Lower lobe of right lung (tissue), 2 donors: ENCODE results near the gene BBX. TPM values are rescaled to one million over a fixed set of nuclear protein-coding genes. Genes with fewer than 3 reads are reported as not detected.

Experiments used
- ATAC-seq, 2 donors: fragments of 200-7000 bp; cut with Tn5 transposase; one replicate each; pipeline ENCODE4 v1.9.1; 2020 to 2022; ENCODE audit warnings: mild to moderate bottlenecking in 2 of 2, moderate library complexity in 2 of 2
- DNase-seq: peaks from one replicate; pipeline ENCODE4 v3.0.0-alpha.2; 2020
- H3K27ac ChIP-seq: fragments of 200-600 bp; one replicate; pipeline ENCODE4 v1.8.0; 2022
- H3K27me3 ChIP-seq: fragments of 200-600 bp; one replicate; pipeline ENCODE4 v1.8.0; 2022; ENCODE audit warnings: low read depth
- H3K36me3 ChIP-seq: fragments of 200-600 bp; one replicate; pipeline ENCODE4 v1.8.0; 2022; ENCODE audit warnings: mild to moderate bottlenecking
- H3K4me1 ChIP-seq: fragments of 200-600 bp; one replicate; pipeline ENCODE4 v1.8.0; 2022
- H3K4me3 ChIP-seq: fragments of 200-600 bp; one replicate; pipeline ENCODE4 v1.8.0; 2022; ENCODE audit warnings: mild to moderate bottlenecking
- H3K9me3 ChIP-seq: fragments of 200-600 bp; one replicate; pipeline ENCODE4 v1.8.0; 2022
- intact Hi-C: fragments of 100-400 bp; cut with DNase I; formaldehyde crosslinking; loops from one replicate; pipeline ENCODE4 v1.11.0; 2022
- total RNA-seq: library from RNA; stranded (reverse); fragmentation: NEBNext Ultra II Directional; extraction: Animal tissue kit (Norgen Biotek cat#: 25700); gene quantifications from one replicate; pipeline ENCODE4 v1.2.1, GENCODE V29; 2021
- TF ChIP-seq, protein P1 (sequence below): fragments of 200-600 bp; IDR thresholded peaks from one replicate; pipeline ENCODE4 v1.8.0; 2022; ENCODE audit warnings: antibody characterized with exemption, mild to moderate bottlenecking
- donor health status: DM: no; HTN: yes; CAD: no; lungs with severe emphysema.

The BBX gene
- total RNA-seq, 1 donor from 2014 or later = 58.3 TPM

DNA sequence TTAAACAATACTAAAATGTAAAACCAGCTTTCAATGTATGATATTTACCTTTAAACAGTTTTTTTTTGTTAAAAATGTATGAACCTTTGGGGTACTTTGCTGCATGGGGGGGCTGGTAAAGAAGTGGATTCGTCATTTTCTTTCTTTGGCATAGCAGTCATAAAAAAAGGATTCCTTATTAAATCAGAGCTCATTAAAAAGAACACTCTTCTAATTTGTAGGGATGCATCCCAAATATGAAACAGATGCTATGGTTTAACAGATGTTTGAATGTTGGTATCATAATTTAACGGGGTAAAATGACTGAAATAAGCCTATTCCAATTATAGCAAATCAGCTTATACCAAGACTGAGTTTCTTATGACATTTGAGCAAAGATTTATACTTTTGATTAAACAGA lies 234.4 kb downstream of the BBX start:
- TF ChIP-seq, protein P1, sequence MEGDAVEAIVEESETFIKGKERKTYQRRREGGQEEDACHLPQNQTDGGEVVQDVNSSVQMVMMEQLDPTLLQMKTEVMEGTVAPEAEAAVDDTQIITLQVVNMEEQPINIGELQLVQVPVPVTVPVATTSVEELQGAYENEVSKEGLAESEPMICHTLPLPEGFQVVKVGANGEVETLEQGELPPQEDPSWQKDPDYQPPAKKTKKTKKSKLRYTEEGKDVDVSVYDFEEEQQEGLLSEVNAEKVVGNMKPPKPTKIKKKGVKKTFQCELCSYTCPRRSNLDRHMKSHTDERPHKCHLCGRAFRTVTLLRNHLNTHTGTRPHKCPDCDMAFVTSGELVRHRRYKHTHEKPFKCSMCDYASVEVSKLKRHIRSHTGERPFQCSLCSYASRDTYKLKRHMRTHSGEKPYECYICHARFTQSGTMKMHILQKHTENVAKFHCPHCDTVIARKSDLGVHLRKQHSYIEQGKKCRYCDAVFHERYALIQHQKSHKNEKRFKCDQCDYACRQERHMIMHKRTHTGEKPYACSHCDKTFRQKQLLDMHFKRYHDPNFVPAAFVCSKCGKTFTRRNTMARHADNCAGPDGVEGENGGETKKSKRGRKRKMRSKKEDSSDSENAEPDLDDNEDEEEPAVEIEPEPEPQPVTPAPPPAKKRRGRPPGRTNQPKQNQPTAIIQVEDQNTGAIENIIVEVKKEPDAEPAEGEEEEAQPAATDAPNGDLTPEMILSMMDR = no peak
- no peak for ATAC-seq
- no peaks in the 10 kb centered on the region for H3K9me3 ChIP-seq
- H3K36me3 ChIP-seq = peaks cover 20% of the 10 kb centered on the region
- intact Hi-C loops = no loop called here
- H3K27ac ChIP-seq = no peak overlapping the region
- H3K4me3 ChIP-seq = no peak overlapping the region
- no peaks in the 10 kb centered on the region for H3K27me3 ChIP-seq
- no peak for DNase-seq
- H3K4me1 ChIP-seq = no peaks in the 10 kb centered on the region

DNA sequence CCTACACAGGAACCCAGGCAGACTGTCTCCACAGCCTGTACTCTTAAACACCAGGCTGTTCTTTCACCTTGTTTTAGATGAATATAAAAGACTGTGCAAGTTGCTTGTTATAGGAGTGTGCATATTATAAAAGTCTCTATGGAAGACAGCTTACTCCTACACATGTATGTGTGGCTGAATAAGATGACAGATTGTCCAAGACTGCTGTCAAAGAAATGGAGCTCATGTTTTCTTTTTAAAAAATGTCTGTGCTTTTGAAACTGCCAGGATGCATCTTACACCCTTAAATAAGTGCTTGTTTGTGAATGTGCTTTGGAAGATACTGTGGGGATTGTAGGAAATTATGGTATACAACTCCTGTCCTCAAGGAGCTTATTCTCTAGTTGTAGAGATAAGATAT lies 237.4 kb downstream of the BBX start:
- Histone ChIP-seq H3K4me3 (no peak overlapping the region), H3K27me3 (no peaks in the 10 kb centered on the region), H3K27ac (no peak overlapping the region), H3K9me3 (no peaks in the 10 kb centered on the region), H3K36me3 (peaks cover 20% of the 10 kb centered on the region), H3K4me1 (no peaks in the 10 kb centered on the region)
- no peak for DNase-seq
- intact Hi-C loops = no loop called here
- TF ChIP-seq, protein P1 = no peak
- no peak for ATAC-seq

DNA sequence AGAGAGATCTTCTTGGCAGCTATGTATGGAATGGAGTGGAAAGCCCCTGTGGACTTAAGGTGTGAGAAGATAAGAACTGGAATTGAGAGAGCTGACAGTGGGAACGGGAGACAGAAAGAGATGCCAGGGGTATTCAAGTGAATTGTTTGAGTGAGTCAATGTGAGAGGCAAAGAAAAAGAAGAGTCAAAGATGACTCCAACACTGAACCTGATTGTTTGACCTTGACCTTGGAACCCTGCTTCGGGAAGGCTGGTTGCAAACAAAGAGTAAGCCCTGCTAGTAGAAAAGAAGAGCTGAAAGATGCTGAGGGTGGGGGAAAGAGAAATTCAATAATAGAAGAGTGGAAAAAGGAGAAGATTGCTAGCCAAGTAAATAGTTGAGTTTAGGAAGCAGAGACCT lies 238.6 kb downstream of the BBX start:
- TF ChIP-seq, protein P1 = no peak
- DNase-seq = no peak

DNA sequence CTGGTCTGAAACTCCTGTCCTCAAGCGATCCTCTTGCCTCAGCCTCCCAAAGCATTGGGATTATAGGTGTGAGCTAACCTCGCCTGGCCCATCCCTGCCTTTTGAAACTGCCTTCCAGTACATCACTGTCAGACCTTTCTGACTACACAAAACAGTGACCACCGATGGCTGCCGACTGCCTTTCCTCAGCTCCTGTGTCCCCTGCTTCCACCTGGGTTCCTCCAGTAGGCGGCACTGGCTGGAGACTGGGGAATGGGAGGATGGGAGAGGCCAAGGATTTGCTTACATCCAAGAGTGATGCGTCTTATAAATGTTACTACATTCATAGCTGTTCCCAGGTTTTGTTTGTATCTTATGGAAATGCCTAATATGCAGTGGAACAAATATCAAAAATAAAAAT lies 242.8 kb downstream of the BBX start:
- Histone ChIP-seq H3K9me3 (no peaks in the 10 kb centered on the region), H3K4me3 (no peak overlapping the region), H3K36me3 (no peaks in the 10 kb centered on the region), H3K27me3 (no peaks in the 10 kb centered on the region), H3K27ac (no peak overlapping the region), H3K4me1 (no peaks in the 10 kb centered on the region)
- TF ChIP-seq, protein P1 = no peak
- intact Hi-C loops = no loop called here
- no peak for ATAC-seq
- no peak for DNase-seq

More for the DNA sequence above, 238.6 kb downstream of the BBX start:
- H3K4me1 ChIP-seq = no peaks in the 10 kb centered on the region
- H3K36me3 ChIP-seq = peaks cover 12% of the 10 kb centered on the region
- intact Hi-C loops = no loop called here
- no peak for ATAC-seq
- H3K27ac ChIP-seq = no peak overlapping the region
- H3K27me3 ChIP-seq = no peaks in the 10 kb centered on the region
- H3K4me3 ChIP-seq = no peak overlapping the region
- H3K9me3 ChIP-seq = no peaks in the 10 kb centered on the region

DNA sequence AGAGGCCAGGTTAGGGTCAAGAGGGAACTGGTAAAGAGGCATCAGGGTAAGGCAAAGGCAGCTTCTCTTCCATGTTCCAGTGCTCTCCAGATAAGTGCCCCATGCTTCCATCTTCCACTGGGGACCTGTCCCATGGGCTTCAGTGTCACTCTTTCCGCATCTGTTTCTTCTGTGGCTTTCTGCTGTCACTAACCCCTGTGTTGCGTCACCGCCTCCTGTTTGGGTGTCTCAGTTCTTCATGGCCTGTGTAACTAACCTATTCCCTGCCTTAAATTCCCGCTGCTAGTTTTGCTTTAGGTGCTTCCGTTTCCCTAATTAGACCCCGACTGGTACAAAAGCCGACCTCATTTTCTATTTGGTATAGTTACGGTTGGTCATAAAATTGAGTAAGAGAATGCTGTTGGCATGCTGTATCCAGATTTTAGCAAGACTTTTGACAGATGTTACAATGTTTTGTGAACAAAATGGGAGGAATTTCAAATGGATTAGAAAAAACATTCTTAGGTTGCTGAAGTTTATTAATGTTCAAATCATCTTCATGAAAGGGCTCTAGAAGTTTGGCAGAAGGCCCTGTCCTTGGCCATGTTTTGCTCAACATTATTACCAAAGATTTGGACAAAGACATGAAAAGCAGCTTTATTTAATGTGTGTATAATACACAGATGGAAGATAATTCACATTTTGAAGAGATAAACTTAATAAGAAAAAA lies 245.3 kb downstream of the BBX start:
- no peaks in the 10 kb centered on the region for H3K4me1 ChIP-seq
- DNase-seq (no peak), ATAC-seq (no peak)
- intact Hi-C loops = no loop called here
- H3K4me3 ChIP-seq = no peak overlapping the region
- H3K9me3 ChIP-seq = no peaks in the 10 kb centered on the region
- H3K27ac ChIP-seq = no peak overlapping the region
- H3K36me3 ChIP-seq = no peaks in the 10 kb centered on the region
- no peaks in the 10 kb centered on the region for H3K27me3 ChIP-seq
- TF ChIP-seq, protein P1 = no peak
